ENCODE results near the gene TRIM68.

Gene TRIM68

GRCh38 chr11:4605057-4605456 is 3.0 kb downstream of the TRIM68 start:
- no peak for DNase-seq

DNA sequence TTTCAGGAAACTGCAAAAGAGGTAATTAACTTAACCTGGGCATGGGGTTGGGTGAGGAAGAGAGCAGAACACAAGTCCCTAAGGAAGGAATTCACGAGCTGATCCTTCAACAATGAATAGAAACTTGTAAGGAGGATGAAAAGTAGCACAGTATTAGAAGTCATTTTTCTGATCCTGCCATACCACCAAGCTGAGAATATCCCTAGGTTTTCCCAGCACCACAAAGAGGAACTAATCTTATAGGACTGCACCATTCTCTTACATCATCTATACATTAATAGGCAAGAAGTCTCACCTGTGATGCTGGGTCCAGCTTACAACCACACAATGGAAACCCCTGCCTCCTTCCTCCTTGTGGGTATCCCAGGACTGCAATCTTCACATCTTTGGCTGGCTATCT is 14.3 kb downstream of the TRIM68 start, which contains the start of gene OR52I1:
OR52I1 (plus strand) TSS at position 301 of the 400 bp plus-strand sequence; CDS start at position 301, 0 bp downstream.
- no peak for DNase-seq

GRCh38 chr11:4589017-4589416 is 19.0 kb downstream of the TRIM68 start:
- no peak for DNase-seq

GRCh38 chr11:4581443-4581842 is 26.6 kb downstream of the TRIM68 start, which contains the start of gene OR52I2:
Gene OR52I2 (plus strand): TSS chr11:4581743.
- DNase-seq: no peak

DNA sequence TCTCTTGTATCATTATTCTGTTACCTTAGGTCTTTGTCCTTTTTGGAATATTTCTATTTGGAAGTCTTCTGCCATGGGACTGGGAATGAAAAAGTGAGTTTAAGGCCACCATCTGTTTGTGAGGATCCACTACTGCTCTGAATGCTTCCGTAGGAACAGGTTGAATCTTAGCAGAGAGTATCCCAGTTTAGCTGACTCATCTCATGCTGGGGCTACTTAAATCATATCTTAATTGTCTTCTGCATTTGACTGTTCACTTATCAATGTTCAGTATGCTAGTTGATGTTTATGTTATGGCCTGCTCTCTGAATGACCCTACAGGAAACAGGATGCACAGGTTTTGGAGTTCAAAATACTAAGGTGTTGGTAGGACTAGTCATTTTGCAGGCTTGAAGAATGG is 27.9 kb downstream of the TRIM68 start:
- no peak for DNase-seq

GRCh38 chr11:4578624-4579023 is 29.4 kb downstream of the TRIM68 start:
- no peak for DNase-seq

DNA sequence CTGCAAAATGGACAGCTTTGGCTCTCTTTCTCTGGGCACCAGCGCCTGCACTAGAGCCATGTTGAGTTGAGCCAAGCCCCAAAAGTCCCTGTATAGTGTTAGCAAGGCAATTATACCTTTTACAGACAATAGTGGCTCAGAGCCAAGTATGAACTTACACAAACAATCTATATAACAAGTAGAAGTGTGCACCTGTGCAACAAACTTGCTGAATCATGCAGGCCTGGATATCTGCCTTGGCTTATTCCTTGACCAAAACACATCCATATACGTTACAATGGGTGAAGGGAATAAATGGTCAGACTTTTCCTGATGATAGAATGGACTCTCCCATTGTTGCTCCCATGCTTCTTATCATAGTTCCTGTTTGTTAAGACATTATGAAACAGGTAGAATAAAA is 30.3 kb downstream of the TRIM68 start:
- no peak for DNase-seq

GRCh38 chr11:4576880-4577279 is 31.2 kb downstream of the TRIM68 start:
- no peak for DNase-seq

DNA sequence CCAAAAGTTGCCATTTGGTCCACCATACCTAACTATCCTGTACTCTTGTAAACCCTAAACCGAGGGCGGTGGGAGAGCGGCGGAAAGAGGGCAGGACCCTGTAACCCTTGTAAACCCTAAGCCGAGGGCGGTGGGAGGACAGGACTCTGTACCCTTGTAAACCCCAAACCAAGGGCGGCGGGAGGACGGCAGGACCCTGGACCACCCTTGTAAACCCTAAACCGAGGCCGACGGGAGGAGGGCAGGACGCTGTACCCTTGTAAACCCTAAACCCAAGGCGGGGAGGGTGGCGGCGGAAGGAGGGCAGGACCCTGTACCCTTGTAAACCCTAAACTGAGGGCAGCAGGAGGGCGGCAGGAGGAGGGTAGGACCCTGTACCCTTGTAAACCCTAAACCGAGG is 39.0 kb downstream of the TRIM68 start:
- DNase-seq: no peak

- no peak for DNase-seq
Measured at GRCh38 chr11:4565371-4565770, 42.7 kb downstream of the TRIM68 start.

GRCh38 chr11:4560467-4560866 is 47.6 kb downstream of the TRIM68 start:
- no peak for DNase-seq

DNA sequence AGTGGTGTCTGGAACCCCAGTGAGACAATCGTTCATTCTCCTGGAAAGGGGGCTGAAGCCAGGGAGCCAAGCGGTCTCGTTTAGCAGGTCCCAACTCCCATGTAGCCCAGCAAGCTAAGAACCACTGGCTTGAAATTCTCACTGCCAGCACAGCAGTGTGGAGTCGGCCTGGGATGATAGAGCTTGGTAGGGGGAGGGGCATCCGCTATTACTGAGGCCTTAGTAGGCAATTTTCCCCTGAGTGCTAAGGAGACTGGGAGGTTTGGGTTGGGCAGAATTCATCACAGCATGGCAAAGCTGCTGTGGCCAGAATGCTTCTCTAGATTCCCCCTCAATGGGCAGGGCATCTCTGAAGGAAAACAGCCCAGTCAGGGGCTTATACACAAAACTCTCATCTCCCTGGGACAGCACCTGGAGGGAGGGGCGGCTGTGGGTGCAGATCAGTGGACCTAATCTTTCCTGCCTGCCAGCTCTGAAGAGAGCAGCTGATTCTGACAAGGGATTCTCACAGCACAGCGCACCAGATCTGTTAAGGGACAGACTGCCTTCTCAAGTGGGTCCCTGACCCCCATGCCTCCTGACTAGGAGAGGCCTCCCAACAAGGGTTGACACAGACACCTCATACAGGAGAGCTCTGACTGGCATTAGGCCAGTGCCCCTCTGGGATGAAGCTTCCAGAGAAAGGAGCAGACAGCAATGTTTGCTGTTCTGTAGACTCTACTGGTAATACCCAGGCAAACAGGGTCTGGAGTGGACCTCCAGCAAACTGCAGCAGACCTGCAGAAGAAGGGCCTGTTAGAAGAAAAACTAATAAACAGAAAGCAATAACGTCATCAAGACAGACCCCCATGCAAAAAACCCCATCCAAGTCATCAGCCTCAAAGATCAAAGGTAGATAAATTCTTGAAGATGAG is 48.2 kb downstream of the TRIM68 start:
- no peak for DNase-seq

GRCh38 chr11:4551346-4551979 is 56.6 kb downstream of the TRIM68 start:
- DNase-seq: no peak

Measured in stimulated activated CD4-positive, alpha-beta T cell treated with anti-CD3 and anti-CD28 coated beads, Interleukin-4, amount 100 ng/mL, for 1 hour (primary cell).